Activated naive CD4-positive, alpha-beta T cell treated with anti-CD3 and anti-CD28 coated beads, Interleukin-2, amount 50 U/mL, for 72 hours (primary cell): Measurements from ENCODE around the gene CLEC18C. TPM values are rescaled to one million over a fixed set of nuclear protein-coding genes. Genes with fewer than 3 reads are reported as not detected.
A peak's percentile ranks its signal among the peaks of the same experiment; 100 is the strongest.
"Not testable (repeated sequence)": the region's sequence is repeated elsewhere in the genome, so short reads cannot be mapped to it uniquely, and the experiment has no call there.

Experiments
- ATAC-seq, 2 donors: fragments of 150-1000 bp; cut with Tn5 transposase; 2 replicates each; pipeline ENCODE4 v1.10.0; 2021; ENCODE audit warnings: mild to moderate bottlenecking in 2 of 2, moderate library complexity in 2 of 2
- DNase-seq, 2 donors: peaks; one replicate each; pipeline ENCODE4 v3.0.0; 2021 to 2022; ENCODE audit warnings: low spot score in 2 of 2
- H3K27ac Mint-ChIP-seq, 2 donors: one replicate each; pipeline ENCODE4 v1.8.0; 2022; ENCODE audit warnings: mild to moderate bottlenecking in 2 of 2, mixed read lengths in 2 of 2
- H3K36me3 Mint-ChIP-seq, 2 donors: one replicate each; pipeline ENCODE4 v1.8.0; 2022; ENCODE audit warnings: mixed read lengths in 2 of 2
- H3K9me3 Mint-ChIP-seq, 2 donors: one replicate each; pipeline ENCODE4 v1.8.0; 2022; ENCODE audit warnings: mixed read lengths in 2 of 2
- total RNA-seq, 2 donors: library from RNA; stranded (reverse); gene quantifications; one replicate each; pipeline ENCODE4 v1.2.3, GENCODE V29; 2022

The CLEC18C gene
- total RNA-seq: not detected

- H3K9me3 Mint-ChIP-seq, ATAC-seq, H3K27ac Mint-ChIP-seq, DNase-seq, H3K36me3 Mint-ChIP-seq: not testable (repeated sequence)
Observed at GRCh38 chr16:70173212-70173837, at the start of gene CLEC18C. Gene CLEC18C, plus strand, starts transcription at chr16:70173787. Its CDS starts 492 bp downstream, at chr16:70174279.

GRCh38 chr16:70123822-70124221 lies 49.8 kb upstream of the CLEC18C start:
- Mint-ChIP-seq H3K36me3 (peaks cover 9 to 13% of the 10 kb centered on the region in 2 donors), H3K27ac (peak overlapping the region in 1 of 2 donors; percentile 29)
- not testable (repeated sequence) for H3K9me3 Mint-ChIP-seq, ATAC-seq
- peak in 1 of 2 donors; percentile 34 for DNase-seq

- DNase-seq, ATAC-seq: not testable (repeated sequence)
- H3K36me3 Mint-ChIP-seq: peaks cover 9 to 13% of the 10 kb centered on the region in 2 donors
Observed at GRCh38 chr16:70126226-70126625, 47.4 kb upstream of the CLEC18C start.

GRCh38 chr16:70127706-70128105 lies 45.9 kb upstream of the CLEC18C start:
- H3K27ac Mint-ChIP-seq, H3K9me3 Mint-ChIP-seq, DNase-seq, ATAC-seq: not testable (repeated sequence)
- peaks cover 0 to 13% of the 10 kb centered on the region in 2 donors for H3K36me3 Mint-ChIP-seq

More at GRCh38 chr16:70126226-70126625, 47.4 kb upstream of the CLEC18C start:
- not testable (repeated sequence) for H3K27ac Mint-ChIP-seq, H3K9me3 Mint-ChIP-seq

- H3K36me3 Mint-ChIP-seq, DNase-seq, H3K9me3 Mint-ChIP-seq, ATAC-seq, H3K27ac Mint-ChIP-seq: not testable (repeated sequence)
Observed at GRCh38 chr16:70128844-70129243, 44.7 kb upstream of the CLEC18C start.

- not testable (repeated sequence) for DNase-seq, H3K36me3 Mint-ChIP-seq, ATAC-seq, H3K9me3 Mint-ChIP-seq
- H3K27ac Mint-ChIP-seq: peak overlapping the region; percentile 45 to 87
Observed at GRCh38 chr16:70135796-70136195, 37.8 kb upstream of the CLEC18C start.

GRCh38 chr16:70136595-70136994 lies 37.0 kb upstream of the CLEC18C start:
- not testable (repeated sequence) for DNase-seq, H3K27ac Mint-ChIP-seq, H3K36me3 Mint-ChIP-seq, H3K9me3 Mint-ChIP-seq, ATAC-seq

GRCh38 chr16:70142739-70143138 lies 30.8 kb upstream of the CLEC18C start:
- DNase-seq, H3K9me3 Mint-ChIP-seq, H3K27ac Mint-ChIP-seq, ATAC-seq: not testable (repeated sequence)
- peaks cover 6 to 15% of the 10 kb centered on the region in 2 donors for H3K36me3 Mint-ChIP-seq

GRCh38 chr16:70143231-70143895 lies 30.2 kb upstream of the CLEC18C start:
- not testable (repeated sequence) for H3K9me3 Mint-ChIP-seq, ATAC-seq, DNase-seq
- peaks cover 6 to 15% of the 10 kb centered on the region in 2 donors for H3K36me3 Mint-ChIP-seq
- H3K27ac Mint-ChIP-seq: peak overlapping the region; percentile 8 to 59

GRCh38 chr16:70147853-70148252 lies 25.7 kb upstream of the CLEC18C start:
- H3K36me3 Mint-ChIP-seq: peaks cover 13 to 17% of the 10 kb centered on the region in 2 donors
- not testable (repeated sequence) for H3K9me3 Mint-ChIP-seq, ATAC-seq, H3K27ac Mint-ChIP-seq, DNase-seq

- not testable (repeated sequence) for H3K9me3 Mint-ChIP-seq, ATAC-seq, DNase-seq
- H3K36me3 Mint-ChIP-seq: peaks cover 10 to 17% of the 10 kb centered on the region in 2 donors
- peak overlapping the region in 1 of 2 donors; percentile 26 for H3K27ac Mint-ChIP-seq
Observed at GRCh38 chr16:70148453-70148852, 25.1 kb upstream of the CLEC18C start.

GRCh38 chr16:70149296-70149695 lies 24.3 kb upstream of the CLEC18C start:
- H3K9me3 Mint-ChIP-seq, DNase-seq, ATAC-seq: not testable (repeated sequence)
- peak overlapping the region in 1 of 2 donors; percentile 45 for H3K27ac Mint-ChIP-seq
- H3K36me3 Mint-ChIP-seq: peaks cover 7 to 16% of the 10 kb centered on the region in 2 donors

GRCh38 chr16:70151391-70151790 lies 22.2 kb upstream of the CLEC18C start:
- DNase-seq (no peak), ATAC-seq (no peak)
- Mint-ChIP-seq H3K27ac (peak overlapping the region; percentile 4 to 25), H3K36me3 (peaks cover 4 to 16% of the 10 kb centered on the region in 2 donors), H3K9me3 (no peaks in the 10 kb centered on the region)

- no peaks in the 10 kb centered on the region for H3K9me3 Mint-ChIP-seq
Observed at GRCh38 chr16:70151941-70152509, 21.6 kb upstream of the CLEC18C start.

GRCh38 chr16:70152578-70153302 lies 20.8 kb upstream of the CLEC18C start:
- ATAC-seq (no peak), DNase-seq (no peak)
- H3K27ac Mint-ChIP-seq: peak overlapping the region in 1 of 2 donors; percentile 4
- no peaks in the 10 kb centered on the region for H3K9me3 Mint-ChIP-seq
- peaks cover 4 to 25% of the 10 kb centered on the region in 2 donors for H3K36me3 Mint-ChIP-seq

More at GRCh38 chr16:70151941-70152509, 21.6 kb upstream of the CLEC18C start:
- Mint-ChIP-seq H3K27ac (peak overlapping the region in 1 of 2 donors; percentile 4), H3K36me3 (peaks cover 4 to 18% of the 10 kb centered on the region in 2 donors)
- DNase-seq (no peak), ATAC-seq (no peak)

- H3K9me3 Mint-ChIP-seq, ATAC-seq, DNase-seq, H3K27ac Mint-ChIP-seq: not testable (repeated sequence)
- peaks cover 4 to 20% of the 10 kb centered on the region in 2 donors for H3K36me3 Mint-ChIP-seq
Observed at GRCh38 chr16:70154736-70155135, 18.9 kb upstream of the CLEC18C start.
